ENCODE data around the gene ANXA6.

The ANXA6 gene

DNA sequence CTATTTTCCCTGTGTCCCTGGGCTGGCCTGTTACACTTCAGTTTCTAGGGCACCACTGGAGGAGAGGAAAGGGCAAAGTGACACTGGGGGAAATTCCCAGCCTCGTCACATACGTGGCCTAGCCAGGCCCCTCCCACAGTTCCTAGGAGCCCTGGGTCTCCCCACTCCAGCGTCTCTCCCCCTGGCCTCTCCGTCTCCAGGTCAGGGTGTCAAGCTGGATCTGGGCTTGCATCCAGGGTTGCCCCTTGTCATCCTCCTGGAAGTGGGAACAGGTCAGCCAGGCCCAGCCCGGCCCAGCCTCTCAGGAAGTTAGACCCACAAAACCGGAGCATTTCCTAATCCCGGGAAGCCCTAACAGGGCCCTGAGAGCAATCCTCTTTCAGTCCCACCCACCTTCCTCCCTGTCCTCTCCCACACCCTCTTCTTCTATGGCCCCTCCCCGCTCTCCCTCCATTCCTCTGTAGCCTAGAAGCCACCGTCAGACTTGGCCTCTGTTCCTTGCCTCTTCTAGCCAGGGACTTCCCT, 72.0 kb downstream of the ANXA6 start:
- no peak for FAIRE-seq
- DNase-seq (ENCODE audit: insufficient read length, low spot score), result no peak

DNA sequence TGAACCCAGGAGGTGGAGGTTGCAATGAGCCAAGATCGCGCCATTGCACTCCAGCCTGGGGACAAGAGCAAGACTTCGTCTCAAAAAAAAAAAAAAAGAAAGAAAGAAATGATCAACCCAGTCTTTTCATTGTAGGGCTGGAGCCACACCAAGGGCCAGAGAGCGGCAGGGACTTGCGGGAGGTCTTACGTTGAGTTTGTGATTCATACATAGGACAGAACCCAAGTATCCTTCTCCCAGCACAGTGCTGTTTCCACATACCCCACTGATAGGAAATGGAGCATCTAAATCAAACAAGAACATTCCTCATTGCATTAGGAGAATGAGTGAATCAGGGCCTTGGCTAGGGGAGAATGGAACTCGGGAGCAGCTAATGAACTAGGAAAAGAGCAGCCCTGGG, 73.2 kb downstream of the ANXA6 start:
- DNase-seq (ENCODE audit: insufficient read length, low spot score) (no peak), FAIRE-seq (no peak)

DNA sequence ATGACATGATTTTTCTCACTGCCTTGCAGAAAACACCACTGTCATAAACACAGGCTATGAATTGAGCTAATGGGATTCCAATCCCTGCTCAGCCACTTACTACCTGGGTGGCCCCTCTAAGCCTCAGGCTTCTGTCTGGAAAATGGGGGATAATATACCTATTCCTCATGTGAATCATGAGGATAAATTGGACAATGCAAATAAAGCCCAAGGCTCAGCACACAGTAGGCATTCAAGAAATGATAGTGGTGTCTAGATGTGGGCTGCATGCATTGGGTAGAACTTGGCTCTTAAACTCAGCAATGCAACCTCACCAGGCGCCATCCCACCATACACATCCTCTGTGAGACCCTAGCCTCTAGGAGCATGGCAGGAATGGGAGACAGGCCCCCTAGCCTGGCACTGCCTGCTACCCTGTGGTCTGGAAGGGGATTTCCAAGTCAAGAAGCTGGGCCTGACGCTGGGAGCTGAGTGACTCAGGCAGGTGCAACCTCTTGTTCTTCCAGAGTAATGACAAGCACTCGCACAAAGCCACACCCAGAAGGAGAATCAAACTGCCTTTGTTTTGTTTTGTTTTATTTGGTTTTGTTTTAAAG, 74.4 kb downstream of the ANXA6 start:
- no peak for DNase-seq (ENCODE audit: insufficient read length, low spot score)
- no peak for FAIRE-seq

DNA sequence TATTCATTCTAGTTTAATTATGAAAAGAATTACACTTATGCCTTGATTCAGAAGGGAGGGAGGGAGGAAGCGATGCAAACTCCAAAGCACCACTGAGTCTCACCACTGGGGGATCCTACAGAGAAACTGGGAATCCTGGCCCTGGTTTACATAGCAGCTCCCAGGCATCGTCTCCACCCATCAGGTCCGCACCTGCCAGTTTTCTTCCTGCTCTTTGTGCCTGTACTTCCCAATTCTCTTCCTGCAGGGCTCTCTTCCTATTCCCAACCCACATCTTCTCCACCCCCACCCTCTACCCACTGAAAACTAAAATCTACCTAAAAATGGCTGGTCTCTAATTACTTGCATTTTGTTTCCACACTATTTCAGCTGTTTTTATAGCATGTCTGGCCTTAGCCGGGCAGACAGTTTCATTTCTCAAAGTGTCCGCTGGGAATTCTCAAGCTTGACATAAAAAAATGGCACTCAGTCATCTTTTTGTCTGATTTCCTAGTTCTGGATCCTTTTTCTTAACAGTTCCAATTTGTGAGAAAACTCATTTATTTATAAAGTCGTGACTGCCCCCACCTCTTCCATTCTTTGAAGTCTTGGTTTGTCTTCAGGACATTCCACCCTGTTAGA, 75.2 kb downstream of the ANXA6 start:
- DNase-seq (ENCODE audit: insufficient read length, low spot score) (no peak), FAIRE-seq (no peak)

DNA sequence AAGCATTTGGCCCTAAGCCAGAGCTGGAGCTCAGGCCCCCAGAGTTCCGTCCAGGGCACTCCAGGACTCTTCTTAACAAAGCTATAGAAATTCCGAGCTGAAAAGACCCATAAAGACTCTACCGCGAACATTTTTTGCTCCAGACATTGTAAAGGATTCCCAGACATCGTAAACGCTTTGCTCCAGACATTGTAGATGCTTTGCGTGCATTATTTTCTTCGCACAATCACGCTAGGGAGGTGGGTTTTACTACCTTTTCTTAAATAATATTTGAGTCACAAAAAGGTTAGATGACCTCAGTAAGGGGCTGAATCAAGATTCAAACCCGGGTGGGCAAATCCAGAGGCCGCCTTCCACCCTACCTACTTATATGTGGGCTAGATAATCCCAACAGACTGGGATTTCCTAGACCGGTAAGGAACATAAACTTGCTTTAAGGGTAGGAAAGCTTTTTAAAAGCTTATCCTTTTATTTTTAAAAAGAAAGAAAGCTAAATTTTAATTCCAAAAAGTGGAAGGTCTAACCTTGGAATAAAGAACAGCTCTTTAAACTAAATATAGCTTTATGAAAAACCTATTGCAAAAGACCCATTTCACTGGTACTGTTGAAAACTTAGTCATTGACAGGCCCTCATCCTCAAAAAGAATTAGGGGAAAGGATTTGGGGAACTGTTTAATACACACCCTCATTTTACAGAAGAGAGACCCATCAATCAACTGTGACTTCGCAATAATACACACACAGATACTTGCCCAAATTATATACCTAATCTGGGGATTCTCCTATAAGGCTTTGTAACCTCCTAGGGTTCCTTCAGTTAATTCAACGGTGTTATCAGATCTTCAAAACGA, 75.9 kb downstream of the ANXA6 start:
- no peak for FAIRE-seq
- DNase-seq (ENCODE audit: insufficient read length, low spot score), result peak; percentile 64

DNA sequence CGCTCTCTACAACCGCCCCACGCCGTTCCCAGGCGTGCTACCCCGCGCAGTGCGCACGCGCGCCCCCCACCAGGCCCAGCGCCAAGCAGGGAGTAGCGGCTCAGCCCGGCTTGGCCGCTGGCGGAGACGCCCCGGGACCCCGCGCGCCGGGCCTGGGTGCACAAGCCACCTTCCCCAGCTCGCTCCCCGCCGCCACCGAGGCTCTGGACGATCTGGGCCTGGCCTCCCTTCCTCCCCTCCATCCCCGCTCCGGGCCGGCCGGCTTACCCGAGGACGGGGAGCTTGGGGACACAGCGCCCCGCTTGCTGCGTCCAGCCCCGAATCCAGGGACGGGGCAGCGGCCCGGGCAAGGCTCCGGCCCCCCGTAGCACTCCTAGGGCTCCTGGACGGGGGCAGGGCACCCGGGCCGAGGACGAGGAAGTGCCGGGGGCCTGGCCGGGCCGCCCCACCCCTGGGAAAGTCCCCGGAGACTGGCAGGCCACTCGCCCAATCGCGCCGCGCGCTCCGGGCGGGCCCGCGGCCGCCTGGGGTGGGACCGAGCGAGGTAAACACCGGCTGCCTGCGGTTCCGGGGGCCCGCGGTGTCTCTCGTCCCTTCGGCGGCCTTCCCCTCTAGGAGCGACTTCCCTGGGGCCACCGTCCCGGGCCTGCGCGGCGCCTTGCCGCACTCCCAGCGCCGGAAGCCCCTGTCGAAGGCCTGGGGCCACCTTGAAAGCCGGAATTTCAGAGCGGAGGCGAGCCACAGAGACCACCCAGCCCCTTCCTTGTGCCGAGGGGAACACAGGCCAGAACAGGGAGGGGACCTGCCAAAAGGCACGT, 76.8 kb downstream of the ANXA6 start, which contains the start of gene TNIP1:
TNIP1 (minus strand) TSS at position 422 of the 818 bp plus-strand sequence. CDS start 15,939 bp downstream, outside the sequence.
- FAIRE-seq (peak; percentile 44), DNase-seq (ENCODE audit: insufficient read length, low spot score) (peak; percentile 93)

DNA sequence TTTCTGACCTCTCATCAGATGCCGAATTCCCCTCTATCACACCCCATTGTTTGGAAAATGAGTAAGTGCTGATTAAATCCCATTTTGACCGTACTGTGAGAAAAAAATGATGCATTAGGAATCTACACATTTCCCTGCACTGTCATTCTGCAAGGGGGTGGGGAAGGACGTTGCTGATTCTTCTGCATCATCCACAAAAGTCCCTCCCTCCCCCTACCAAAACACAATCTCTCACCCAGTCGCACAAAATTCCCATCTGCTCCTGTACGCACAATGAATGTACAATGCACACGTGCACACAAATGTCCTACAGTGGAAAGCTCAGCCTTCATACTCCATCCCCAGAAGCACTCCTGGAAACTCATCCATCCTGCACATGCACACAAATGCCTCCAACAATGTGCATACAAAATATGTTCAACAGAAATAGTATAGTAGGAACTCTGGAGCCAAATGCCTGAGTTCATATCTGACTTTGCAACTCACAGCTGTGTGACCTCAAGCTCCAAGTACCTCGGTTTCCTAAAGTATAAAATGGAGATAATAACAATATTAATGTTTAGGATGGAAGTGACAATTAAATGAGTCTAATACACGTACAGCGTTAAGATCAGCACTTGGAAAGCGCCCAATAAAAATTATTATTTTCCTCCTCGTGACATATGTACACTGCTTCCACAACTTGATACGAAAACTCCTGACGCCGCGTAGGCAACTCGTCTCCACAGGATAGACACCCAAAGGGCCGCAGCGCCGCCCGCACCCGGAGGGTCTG, 77.6 kb downstream of the ANXA6 start:
- FAIRE-seq (no peak), DNase-seq (ENCODE audit: insufficient read length, low spot score) (no peak)

DNA sequence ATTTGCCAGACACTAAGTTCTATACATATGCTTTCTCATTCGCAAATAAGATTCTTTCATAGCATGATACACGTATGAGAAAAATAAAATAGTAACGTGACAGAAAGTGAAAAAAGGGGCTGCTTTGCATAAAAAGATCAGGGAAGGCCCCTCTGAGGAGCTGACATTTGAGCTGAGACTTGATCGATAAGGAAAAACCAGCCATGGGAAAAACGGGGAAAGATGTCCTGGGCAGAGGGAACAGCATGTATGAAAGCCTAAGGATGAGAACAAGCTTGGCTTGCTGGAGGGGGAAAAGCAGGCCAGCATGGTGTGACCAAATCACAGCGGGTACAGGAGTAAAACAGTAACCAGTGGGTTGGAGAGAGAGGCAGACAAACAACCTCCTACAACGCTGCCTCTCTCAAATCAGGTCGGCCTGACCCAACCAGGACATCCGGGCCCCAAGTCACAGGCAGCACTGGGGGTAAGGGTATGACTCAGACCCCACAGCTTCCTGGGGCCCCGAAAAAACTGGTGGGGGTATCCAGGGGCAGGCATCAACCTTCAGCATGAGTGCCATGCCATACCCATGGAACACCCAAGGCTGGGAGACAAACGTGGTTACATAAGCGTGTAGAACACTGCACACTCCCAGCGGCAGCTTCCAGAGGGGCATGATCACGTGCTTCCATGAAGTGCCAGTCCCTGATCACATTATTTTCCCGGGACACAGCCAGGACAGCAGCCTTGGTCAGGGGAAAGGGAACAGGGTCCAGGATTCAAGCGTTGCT, 78.9 kb downstream of the ANXA6 start:
- DNase-seq (ENCODE audit: insufficient read length, low spot score) (no peak), FAIRE-seq (no peak)

DNA sequence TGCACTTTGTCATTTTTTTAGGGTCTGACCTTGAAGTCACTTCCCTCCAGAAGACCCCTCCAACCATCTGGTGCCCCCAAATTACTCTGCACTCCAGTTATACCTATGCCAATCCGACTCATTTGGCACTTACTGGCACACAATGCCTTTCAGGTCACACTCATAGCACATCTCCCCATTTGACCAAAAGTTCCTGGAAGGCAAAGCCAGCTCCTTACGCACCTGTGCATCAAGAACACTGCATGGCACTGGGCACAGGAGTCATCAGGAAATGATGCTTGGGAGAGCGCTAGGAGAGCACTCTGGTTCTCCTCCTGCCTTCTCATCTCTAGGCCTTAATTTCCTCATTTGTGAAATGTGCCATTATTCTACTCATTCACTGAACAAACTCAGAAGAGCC, 79.6 kb downstream of the ANXA6 start:
- DNase-seq (ENCODE audit: insufficient read length, low spot score) (no peak), FAIRE-seq (no peak)

DNA sequence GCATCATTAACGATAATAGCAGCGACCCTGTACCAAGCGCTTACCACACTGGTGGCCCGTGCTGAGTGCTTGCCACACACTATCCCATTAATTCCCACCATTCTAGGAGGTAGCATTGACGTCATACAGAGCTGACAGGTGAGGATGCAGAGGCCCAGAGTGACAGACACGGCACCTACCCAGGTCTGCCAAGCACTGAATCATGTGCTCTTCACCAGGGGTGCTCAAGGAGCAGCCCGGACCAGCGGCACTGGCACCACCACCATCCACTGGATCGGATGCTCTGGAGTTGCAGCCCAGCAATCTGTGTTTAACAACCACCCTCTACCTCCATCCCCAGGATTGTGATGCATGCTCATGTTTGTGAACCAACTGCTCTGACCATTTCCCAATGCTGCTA, 80.2 kb downstream of the ANXA6 start:
- FAIRE-seq (no peak), DNase-seq (ENCODE audit: insufficient read length, low spot score) (no peak)

DNA sequence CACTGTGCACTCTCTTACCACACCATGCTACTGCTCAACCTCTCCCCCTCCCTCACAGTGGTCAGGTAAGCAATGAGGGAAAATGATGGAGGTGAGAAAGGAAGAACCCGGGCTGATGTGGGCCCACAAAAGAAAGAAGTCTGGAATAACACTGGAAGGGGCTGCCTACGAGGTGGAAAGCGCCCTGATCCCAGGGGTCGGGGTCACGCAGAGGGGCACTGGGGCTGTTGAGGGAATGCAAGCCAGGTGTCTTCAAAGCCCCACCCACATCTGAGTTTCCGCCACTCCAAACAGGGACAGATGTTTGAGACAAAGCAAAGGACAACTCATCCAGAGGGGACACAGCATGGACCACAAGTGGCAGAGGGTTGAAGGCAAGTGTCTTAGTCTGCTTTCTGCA, 81.0 kb downstream of the ANXA6 start:
- DNase-seq (ENCODE audit: insufficient read length, low spot score), result no peak

DNA sequence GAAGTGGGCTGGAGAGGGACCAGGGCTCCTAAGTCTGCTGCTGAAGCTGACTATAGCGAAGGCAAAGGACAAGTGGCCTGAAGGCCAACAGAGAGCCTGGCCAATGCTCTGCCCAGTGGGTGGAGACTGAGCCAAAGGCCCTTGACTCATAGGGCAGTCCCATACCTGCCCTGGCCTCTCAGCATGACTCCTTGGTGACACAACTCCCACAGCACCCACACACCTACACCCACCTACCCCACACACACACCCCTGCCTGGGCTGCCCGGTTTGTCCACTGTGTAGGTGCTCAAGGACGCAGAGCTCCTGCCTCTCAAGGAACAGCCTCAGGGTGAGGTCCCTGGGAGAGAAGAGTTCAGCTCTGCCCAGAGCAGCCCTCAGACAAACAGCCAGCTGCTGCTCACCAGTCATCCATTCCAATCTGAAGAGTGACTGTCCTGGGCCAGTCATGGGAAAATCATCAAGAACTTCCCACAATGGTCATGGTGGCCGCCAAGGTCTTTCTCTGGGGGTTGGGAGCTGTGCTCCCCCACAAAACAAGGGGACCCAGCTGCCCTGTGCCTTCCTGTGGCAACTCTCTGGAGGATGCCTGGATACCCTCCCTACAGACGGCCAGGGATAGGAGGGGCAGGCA, 81.8 kb downstream of the ANXA6 start:
- no peak for FAIRE-seq
- DNase-seq (ENCODE audit: insufficient read length, low spot score), result no peak

More for the DNA sequence above, 81.0 kb downstream of the ANXA6 start:
- no peak for FAIRE-seq

DNA sequence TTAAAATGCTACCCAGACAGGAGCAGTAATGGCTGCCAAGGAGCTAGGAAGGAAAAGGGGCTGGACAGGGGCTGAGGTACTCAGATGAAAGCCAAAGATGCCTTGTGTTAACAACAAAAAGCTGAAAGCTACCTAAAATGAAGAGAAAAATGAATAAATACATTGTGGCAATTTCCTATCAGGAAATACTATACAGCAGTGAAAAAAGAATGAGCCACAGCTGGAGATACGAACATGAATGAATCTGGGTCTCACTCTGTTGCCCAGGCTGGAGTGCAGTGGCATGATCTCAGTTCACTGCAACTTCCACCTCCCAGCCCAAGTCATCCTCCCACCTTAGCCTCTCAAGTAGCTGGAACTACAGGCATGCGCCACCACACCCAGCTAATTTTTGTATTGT, 83.0 kb downstream of the ANXA6 start:
- FAIRE-seq (no peak), DNase-seq (ENCODE audit: insufficient read length, low spot score) (no peak)

DNA sequence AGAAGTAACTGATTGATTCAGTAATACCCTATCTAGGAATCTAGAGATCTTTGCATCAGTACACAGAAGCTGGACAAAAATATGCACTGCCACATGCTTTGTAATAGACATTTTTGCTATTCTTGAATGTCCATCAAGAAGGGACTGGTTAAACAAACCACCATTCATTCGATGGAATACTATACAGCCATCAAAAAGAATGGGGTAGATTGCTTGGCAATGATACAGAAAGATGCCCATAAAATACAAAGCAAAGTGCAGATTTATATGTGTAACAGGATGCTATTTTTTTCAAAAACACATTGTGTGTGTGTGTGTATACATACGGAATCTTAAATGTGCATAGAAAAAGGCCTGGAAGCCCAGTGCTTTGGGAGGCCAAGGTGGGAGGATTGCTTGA, 84.3 kb downstream of the ANXA6 start:
- no peak for FAIRE-seq

DNA sequence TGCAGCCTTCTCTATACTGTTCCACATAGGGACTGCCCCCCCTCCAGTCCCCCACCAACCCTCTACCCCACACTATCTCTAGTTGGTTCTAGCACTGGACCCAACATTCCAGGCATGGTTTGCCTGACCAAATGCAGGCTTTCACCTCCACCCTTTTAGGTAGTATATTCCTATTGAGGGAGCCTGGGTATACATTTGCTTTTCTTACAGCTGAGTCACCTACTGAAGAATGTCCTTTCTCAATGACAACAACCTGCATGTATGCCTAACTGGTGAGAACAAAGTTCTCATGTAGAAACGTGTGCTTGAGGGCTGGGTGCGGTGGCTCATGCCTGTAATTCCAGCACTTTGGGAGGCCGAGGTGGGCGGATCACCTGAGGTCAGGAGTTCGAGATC, 85.0 kb downstream of the ANXA6 start:
- FAIRE-seq (no peak), DNase-seq (ENCODE audit: insufficient read length, low spot score) (peak; percentile 57)

More for the DNA sequence above, 84.3 kb downstream of the ANXA6 start:
- DNase-seq (ENCODE audit: insufficient read length, low spot score), result no peak

DNA sequence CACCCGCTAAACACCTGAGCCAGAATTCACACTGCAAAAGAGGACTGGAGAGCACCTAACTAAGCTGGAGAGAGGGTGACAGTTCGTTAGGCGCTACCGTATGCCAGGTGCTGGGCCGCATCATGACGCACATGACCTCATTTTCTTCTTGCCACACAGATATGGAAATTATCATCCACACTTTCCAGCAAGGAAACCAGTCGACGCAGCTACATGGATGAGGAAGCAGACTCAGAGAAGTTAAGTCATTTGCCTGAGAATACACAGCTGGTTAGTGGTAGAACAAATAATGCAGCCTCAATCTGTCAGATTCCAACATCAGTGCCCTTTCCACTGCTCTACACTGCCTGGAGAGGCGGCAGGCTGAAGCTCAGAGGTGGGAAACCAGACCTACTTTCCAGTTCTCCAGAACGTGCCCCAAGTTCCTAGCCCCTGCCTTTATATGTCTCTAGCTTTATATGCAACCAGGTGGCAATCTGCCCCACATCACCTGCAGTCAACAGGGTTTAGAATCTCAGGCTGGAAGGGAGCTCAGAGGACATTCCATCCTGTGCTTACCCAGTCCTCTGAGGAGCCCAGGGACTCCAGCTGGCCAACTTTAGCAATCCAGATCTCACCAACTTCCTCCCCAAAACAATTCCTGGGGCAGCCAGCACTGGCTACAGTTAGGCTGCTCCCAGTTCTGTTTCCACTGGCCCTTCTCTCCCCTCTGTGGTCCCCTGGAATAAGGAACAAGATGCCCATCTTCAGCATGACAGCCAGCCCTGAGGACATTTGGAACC, 85.5 kb downstream of the ANXA6 start:
- no peak for DNase-seq (ENCODE audit: insufficient read length, low spot score)
- no peak for FAIRE-seq

DNA sequence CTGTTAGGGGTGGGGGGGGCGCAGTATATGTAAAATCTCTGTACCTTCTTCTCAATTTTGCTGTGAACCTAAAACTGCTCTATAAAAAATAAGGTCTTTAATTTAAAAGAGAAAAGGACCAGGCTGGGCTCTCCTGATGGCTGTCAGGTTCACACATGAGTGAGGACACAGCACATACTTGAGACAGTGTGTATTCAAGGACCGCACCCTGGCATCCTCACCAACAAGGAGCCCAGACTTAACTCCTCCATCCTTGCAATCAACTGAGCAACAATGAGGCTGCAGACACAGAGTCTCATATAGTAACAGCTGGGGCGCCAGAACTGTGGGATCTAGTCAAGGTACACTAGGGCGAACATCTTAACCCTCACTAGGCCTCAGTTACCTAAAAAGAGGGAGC, 86.6 kb downstream of the ANXA6 start:
- DNase-seq (ENCODE audit: insufficient read length, low spot score) (no peak), FAIRE-seq (no peak)

DNA sequence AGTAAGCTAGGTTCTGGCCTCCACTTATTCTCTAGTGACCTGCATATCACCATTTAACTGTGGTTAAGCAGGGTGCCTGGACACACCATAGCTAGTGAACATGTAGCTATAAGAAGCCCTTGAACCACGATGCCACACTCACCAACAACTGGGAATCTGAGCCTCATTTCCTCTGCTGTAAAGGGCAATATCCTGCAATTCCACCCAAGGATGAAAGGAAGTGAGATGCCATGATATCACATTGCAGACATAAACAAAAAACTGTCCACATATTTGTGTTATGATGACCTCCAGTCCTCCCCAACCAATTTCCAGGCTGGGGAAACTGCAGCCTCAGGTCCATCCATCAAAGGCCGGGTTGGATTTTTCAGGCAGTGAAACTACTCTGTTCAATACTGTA, 87.1 kb downstream of the ANXA6 start:
- peak; percentile 42 for FAIRE-seq

More for the DNA sequence above, 87.1 kb downstream of the ANXA6 start:
- no peak for DNase-seq (ENCODE audit: insufficient read length, low spot score)

All from HTR-8/SVneo (cell line).